Inferior parietal cortex (tissue), 1 donor: ENCODE results near the gene XG.
"Not testable (repeated sequence)": the region's sequence is repeated elsewhere in the genome, so short reads cannot be mapped to it uniquely, and the experiment has no call there.

Experiments
- DNase-seq: peaks from one replicate; pipeline ENCODE4 v3.0.0-alpha.2; 2016; ENCODE audit errors: extremely low spot score

XG gene

DNA sequence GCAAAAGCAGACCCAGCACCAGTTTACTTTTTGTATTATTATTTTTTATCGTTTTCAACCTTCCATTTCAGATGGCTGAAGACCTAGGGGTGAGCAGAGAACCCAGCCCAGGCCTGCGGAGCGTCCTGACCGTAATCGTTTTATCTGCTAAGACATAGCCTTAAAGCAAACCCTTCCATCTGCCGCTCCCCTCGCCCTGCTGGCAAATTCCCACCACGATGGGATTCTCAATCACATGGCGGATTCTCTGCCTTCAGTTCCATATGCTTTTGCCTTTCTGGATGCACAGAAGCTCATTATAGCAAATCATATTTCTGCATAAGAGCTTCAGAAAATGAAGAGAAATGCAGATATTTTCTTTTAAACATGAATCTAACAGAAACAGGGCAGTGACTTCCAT lies 18.6 kb upstream of the XG start:
- DNase-seq, result no peak

DNA sequence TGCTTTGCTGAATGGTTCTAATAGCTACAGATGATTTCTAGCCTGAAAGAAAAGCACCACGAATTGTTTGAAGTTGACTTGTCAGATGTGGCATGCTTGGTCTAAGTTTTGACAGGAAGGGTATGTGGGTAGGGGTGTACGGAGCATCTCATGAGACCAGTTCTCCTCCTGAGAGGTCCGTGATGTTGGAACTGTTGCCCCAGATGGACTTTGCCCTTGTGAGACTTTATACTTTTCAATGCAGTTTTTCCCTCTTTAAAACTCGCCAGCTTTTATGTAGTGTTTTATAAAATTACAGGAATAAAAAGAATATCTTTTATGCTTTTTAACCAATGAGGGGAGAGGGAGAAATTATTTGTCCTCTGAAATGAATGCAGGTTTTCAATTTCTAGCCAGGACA lies 16.6 kb upstream of the XG start:
- DNase-seq, result no peak

DNA sequence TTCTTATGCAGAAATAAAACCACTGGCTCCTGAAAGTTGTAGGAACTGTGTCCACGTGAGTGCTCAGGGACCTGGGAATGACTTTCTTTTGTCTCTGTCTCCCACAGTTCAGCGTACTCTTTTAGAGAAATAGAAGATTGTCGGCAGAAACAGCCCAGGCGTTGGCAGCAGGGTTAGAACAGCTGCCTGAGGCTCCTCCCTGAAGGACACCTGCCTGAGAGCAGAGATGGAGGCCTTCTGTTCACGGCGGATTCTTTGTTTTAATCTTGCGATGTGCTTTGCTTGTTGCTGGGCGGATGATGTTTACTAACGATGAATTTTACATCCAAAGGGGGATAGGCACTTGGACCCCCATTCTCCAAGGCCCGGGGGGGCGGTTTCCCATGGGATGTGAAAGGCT lies 11.2 kb upstream of the XG start:
- DNase-seq, result no peak

- DNase-seq, result no peak
Measured at GRCh38 chrX:2741386-2741785, 10.5 kb upstream of the XG start.

- DNase-seq, result not testable (repeated sequence)
Measured at GRCh38 chrX:2746250-2746649, 5.6 kb upstream of the XG start.

DNA sequence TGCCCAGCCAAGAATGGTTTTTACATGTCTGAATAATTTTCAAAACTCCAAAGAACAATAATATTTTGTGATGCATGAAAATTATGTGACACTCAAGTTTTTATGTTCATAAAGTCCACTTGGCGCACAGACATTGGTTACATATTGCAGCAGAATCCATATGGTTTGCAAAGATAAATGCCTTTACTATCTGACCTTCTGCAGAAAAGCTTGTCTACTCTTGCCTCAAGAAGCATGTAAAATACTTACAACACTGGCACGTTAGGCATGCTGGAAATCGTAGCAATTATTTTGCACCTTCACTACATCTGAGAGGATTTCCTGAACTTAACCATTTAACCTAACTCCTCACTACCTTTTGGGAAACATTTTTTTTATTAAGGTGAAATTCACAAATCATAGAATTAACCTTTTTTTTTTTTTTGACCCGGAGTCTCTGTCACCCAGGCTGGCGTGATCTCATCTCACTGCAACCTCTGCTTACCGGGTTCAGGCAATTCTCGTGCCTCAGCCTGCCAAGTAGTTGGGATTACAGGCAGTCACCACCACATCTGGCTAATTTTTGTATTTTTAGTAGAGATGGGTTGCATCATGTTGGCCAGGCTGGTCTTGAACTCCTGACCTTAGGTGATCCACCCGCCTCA lies 3.5 kb upstream of the XG start:
- DNase-seq, result no peak

DNA sequence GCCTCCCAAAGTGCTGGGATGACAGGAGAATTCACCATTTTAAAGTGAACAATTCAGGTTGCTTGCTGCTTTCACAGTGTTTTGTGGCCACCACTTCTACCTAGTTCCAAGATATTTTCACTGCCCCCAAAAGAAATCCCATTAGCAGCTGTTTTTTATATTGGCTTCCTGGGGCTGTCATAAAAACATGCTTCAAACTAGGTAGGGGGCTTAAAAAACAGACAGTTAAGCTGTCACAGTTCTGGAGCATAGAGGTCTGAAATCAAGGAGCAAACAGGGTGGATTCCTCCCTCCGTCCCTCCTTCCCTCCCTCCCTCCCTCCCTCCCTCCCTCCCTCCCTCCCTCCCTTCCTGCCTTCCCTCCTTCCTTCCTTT lies 3.0 kb upstream of the XG start:
- no peak for DNase-seq

DNA sequence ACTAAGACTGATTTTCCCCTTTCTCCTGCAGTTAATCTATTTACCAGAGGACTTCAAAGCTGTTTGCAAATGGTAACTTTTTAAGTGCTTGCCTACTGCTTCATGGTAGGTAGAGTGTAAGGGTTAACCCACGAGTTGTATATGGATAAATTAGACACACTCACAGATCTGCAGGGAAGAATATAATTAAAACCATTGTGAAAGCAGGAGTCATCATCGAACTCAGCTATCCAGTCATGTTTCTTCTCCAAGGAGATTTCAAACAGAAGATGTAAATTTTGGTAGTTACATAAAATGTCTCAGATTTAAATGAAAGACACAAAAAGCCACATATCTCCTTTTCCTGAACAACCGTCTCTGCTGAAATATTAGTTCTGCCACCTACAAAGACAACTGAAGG lies 549 bp upstream of the XG start:
- no peak for DNase-seq

GRCh38 chrX:2752441-2752840 lies 601 bp downstream of the XG start:
- not testable (repeated sequence) for DNase-seq

- DNase-seq, result not testable (repeated sequence)
Measured at GRCh38 chrX:2755163-2755715, 3.4 kb downstream of the XG start.

- DNase-seq, result no peak
Measured at GRCh38 chrX:2756548-2756947, 4.7 kb downstream of the XG start.

DNA sequence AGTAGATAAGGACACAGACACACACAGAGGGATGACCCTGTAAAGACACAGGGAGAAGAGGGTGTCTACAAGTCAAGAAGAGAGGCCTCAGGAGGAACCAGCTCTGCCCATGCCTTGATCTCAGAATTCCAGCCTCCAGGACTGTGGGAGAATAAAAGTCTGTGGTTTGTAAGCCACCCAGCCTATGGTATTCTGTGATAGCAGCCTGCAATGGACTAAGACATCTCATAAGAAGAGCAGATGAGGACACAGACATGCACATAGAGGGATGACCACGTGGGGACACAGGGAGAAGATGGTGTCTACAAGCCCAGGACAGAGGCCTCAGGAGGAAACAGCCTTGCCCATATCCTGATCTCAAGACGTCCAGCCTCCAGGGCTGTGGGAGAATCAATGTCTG lies 9.4 kb downstream of the XG start:
- DNase-seq, result no peak

GRCh38 chrX:2762671-2763070 lies 10.8 kb downstream of the XG start:
- not testable (repeated sequence) for DNase-seq

- not testable (repeated sequence) for DNase-seq
Measured at GRCh38 chrX:2764766-2765548, 13.1 kb downstream of the XG start.

DNA sequence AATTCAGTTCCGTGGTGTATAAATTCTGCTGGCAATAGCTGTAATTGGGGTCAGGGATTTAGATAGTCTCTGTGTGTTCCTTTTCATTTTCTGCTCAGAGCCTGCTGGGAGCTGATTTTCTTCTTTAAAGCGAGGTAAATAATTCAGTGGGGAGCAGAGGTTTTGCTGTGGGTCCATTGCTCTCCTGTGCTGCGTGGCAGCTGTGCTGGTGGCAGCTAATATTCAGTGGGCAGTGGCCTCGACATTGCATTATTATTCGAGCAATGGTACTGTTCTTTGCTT lies 13.7 kb downstream of the XG start:
- DNase-seq, result no peak

- DNase-seq, result no peak
Measured at GRCh38 chrX:2766906-2767305, 15.1 kb downstream of the XG start.

- no peak for DNase-seq
Measured at GRCh38 chrX:2767631-2768455, 16.0 kb downstream of the XG start.

GRCh38 chrX:2769615-2770014 lies 17.8 kb downstream of the XG start:
- DNase-seq, result no peak

DNA sequence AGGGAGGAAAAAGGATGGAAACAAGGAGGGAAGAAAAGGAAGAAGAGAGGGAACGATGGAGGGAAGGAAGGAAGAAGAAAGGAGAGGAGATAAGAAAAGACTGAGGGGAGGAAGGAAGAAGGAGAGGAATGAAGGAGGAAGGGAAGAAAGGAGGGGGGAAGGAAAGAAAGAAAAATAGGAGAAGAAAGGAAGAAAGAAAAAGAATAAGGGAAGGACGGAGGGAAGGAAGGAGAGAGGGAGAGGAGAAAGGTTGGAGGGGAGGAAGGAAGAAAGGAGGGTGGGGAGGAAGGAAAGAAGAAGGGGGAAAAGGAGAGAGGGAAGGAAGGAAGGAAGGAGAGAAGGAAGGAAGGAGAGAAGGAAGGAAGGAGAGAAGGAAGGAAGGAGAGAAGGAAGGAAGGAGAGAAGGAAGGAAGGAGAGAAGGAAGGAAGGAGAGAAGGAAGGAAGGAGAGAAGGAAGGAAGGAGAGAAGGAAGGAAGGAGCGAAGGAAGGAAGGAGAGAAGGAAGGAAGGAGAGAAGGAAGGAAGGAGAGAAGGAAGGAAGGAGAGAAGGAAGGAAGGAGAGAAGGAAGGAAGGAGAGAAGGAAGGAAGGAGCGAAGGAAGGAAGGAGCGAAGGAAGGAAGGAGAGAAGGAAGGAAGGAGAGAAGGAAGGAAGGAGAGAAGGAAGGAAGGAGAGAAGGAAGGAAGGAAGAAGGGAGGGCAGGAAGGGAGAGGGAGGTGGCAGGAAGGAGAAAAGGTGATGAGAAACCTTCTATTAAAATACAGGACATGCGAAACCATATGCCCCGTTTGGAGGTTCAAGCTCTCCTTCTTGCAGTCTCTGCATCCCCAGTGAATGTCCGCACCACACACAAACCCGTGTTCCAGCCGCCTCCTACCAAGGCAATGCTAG lies 21.6 kb downstream of the XG start:
- DNase-seq, result not testable (repeated sequence)

- DNase-seq, result no peak
Measured at GRCh38 chrX:2774057-2774456, 22.2 kb downstream of the XG start.

DNA sequence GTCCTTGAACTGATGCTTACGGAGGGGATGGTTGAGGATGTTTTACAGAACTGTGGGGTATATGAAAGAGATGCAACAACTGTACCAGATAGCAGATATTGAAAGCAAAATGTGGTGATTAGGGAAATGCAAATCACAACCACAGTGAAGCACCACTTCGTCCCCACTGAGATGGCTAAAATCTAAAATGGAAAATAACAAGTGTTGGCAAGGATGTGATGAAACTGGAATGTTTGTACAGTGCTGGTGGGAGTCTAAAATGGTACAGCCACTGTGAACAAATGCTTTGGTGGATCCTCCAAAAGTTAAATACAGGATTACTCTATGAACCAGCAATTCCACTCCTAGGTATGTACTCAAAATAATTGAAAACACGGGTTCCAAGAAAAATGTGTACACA lies 22.9 kb downstream of the XG start:
- DNase-seq, result no peak
